Effector memory CD4-positive, alpha-beta T cell (primary cell): Measurements from ENCODE around the gene COL5A1.

Experiments
- DNase-seq, 3 donors: peaks; one replicate each; pipeline ENCODE4 v3.0.0-alpha.2; 2020
- H3K27ac ChIP-seq: 2 replicates; pipeline ENCODE4 v1.7.0; 2013; ENCODE audit warnings: mild to moderate bottlenecking, low read length, moderate library complexity; ENCODE audit not compliant: insufficient read depth, poor library complexity, severe bottlenecking
- H3K27me3 ChIP-seq: replicated peaks from 2 replicates; pipeline ENCODE4 v1.7.0; 2013; ENCODE audit warnings: mild to moderate bottlenecking, low read length; ENCODE audit not compliant: insufficient read depth, control insufficient read depth, poor library complexity, severe bottlenecking
- H3K36me3 ChIP-seq: 2 replicates; pipeline ENCODE4 v1.7.0; 2013; ENCODE audit warnings: mild to moderate bottlenecking, low read length, moderate library complexity; ENCODE audit not compliant: control insufficient read depth, insufficient read depth
- H3K4me1 ChIP-seq: 2 replicates; pipeline ENCODE4 v1.7.0; 2013; ENCODE audit warnings: low read length, mild to moderate bottlenecking; ENCODE audit not compliant: control insufficient read depth, insufficient read depth, poor library complexity, severe bottlenecking
- H3K4me3 ChIP-seq: 2 replicates; pipeline ENCODE4 v1.7.0; 2013; ENCODE audit warnings: low read length, low read depth, mild to moderate bottlenecking; ENCODE audit not compliant: insufficient read depth, poor library complexity, severe bottlenecking
- H3K9me3 ChIP-seq: 2 replicates; pipeline ENCODE4 v1.7.0; 2013; ENCODE audit warnings: mild to moderate bottlenecking, low read length, moderate library complexity; ENCODE audit not compliant: control insufficient read depth

The COL5A1 gene

GRCh38 chr9:134889386-134890154 is 248.0 kb downstream of the COL5A1 start:
- DNase-seq, result no peak
- peaks cover 5% of the 10 kb centered on the region for H3K27me3 ChIP-seq

GRCh38 chr9:134890155-134890495 is 248.5 kb downstream of the COL5A1 start:
- Histone ChIP-seq H3K4me3 (no peak overlapping the region), H3K36me3 (no peaks in the 10 kb centered on the region), H3K9me3 (no peaks in the 10 kb centered on the region), H3K4me1 (no peaks in the 10 kb centered on the region), H3K27me3 (peaks cover 5% of the 10 kb centered on the region), H3K27ac (no peak overlapping the region)
- no peak for DNase-seq

More at GRCh38 chr9:134889386-134890154, 248.0 kb downstream of the COL5A1 start:
- Histone ChIP-seq H3K9me3 (no peaks in the 10 kb centered on the region), H3K4me1 (no peaks in the 10 kb centered on the region), H3K36me3 (no peaks in the 10 kb centered on the region), H3K4me3 (no peak overlapping the region), H3K27ac (no peak overlapping the region)

GRCh38 chr9:134891053-134891452 is 249.4 kb downstream of the COL5A1 start:
- Histone ChIP-seq H3K4me1 (no peaks in the 10 kb centered on the region), H3K4me3 (no peak overlapping the region), H3K36me3 (no peaks in the 10 kb centered on the region), H3K27me3 (peaks cover 5% of the 10 kb centered on the region), H3K9me3 (no peaks in the 10 kb centered on the region), H3K27ac (no peak overlapping the region)
- DNase-seq, result no peak

- Histone ChIP-seq H3K27me3 (peaks cover 5% of the 10 kb centered on the region), H3K4me3 (no peak overlapping the region), H3K4me1 (no peaks in the 10 kb centered on the region), H3K27ac (no peak overlapping the region), H3K36me3 (no peaks in the 10 kb centered on the region), H3K9me3 (no peaks in the 10 kb centered on the region)
- DNase-seq, result no peak
Observed at GRCh38 chr9:134891713-134892112, 250.1 kb downstream of the COL5A1 start.

GRCh38 chr9:134892221-134892620 is 250.6 kb downstream of the COL5A1 start:
- H3K4me1 ChIP-seq, result no peaks in the 10 kb centered on the region
- no peak for DNase-seq
- no peaks in the 10 kb centered on the region for H3K9me3 ChIP-seq
- no peak overlapping the region for H3K4me3 ChIP-seq
- H3K27ac ChIP-seq, result no peak overlapping the region
- H3K27me3 ChIP-seq, result peaks cover 5% of the 10 kb centered on the region
- H3K36me3 ChIP-seq, result no peaks in the 10 kb centered on the region

- no peak overlapping the region for H3K4me3 ChIP-seq
- no peaks in the 10 kb centered on the region for H3K36me3 ChIP-seq
- H3K27ac ChIP-seq, result no peak overlapping the region
- no peaks in the 10 kb centered on the region for H3K9me3 ChIP-seq
- no peak for DNase-seq
- H3K4me1 ChIP-seq, result no peaks in the 10 kb centered on the region
- peaks cover 5% of the 10 kb centered on the region for H3K27me3 ChIP-seq
Observed at GRCh38 chr9:134892820-134893420, 251.3 kb downstream of the COL5A1 start.
